ENCODE measurements around the gene ARID1B.

- TF ChIP-seq CTCF (conservative IDR thresholded peaks at IDR 0.05) (no peak), EZH2 (IDR thresholded peaks at IDR 0.05; ENCODE audit: low read depth) (no peak)
Measured at GRCh38 chr6:157013649-157014304, 236.6 kb downstream of the ARID1B start.

Data from PC-9 (cell line).